Measurements from ENCODE around the gene DNAAF9.
A peak's percentile ranks its signal among the peaks of the same experiment; 100 is the strongest.

DNAAF9 gene

GRCh38 chr20:3410464-3410863 lies 3.0 kb upstream of the DNAAF9 start:
- DNase-seq (ENCODE audit: low spot score), result no peak

- no peak for DNase-seq (ENCODE audit: low spot score)
These were observed 1.9 kb upstream of the DNAAF9 start for GRCh38 chr20:3409417-3409816.

GRCh38 chr20:3407771-3408637 lies 535 bp upstream of the DNAAF9 start:
- DNase-seq (ENCODE audit: low spot score), result peak; percentile 76

- DNase-seq (ENCODE audit: low spot score), result no peak
These were observed 909 bp downstream of the DNAAF9 start for GRCh38 chr20:3406481-3407039.

- no peak for DNase-seq (ENCODE audit: low spot score)
These were observed 1.6 kb downstream of the DNAAF9 start for GRCh38 chr20:3405696-3406358.

GRCh38 chr20:3405139-3405538 lies 2.3 kb downstream of the DNAAF9 start:
- no peak for DNase-seq (ENCODE audit: low spot score)

GRCh38 chr20:3404402-3404801 lies 3.1 kb downstream of the DNAAF9 start:
- no peak for DNase-seq (ENCODE audit: low spot score)

- DNase-seq (ENCODE audit: low spot score), result no peak
These were observed 3.7 kb downstream of the DNAAF9 start for GRCh38 chr20:3403741-3404140.

- no peak for DNase-seq (ENCODE audit: low spot score)
These were observed 5.0 kb downstream of the DNAAF9 start for GRCh38 chr20:3402453-3402852.

- no peak for DNase-seq (ENCODE audit: low spot score)
These were observed 7.0 kb downstream of the DNAAF9 start for GRCh38 chr20:3400260-3401155.

- DNase-seq (ENCODE audit: low spot score), result no peak
These were observed 8.7 kb downstream of the DNAAF9 start for GRCh38 chr20:3398681-3399252.

- no peak for DNase-seq (ENCODE audit: low spot score)
These were observed 11.0 kb downstream of the DNAAF9 start for GRCh38 chr20:3396492-3396891.

- no peak for DNase-seq (ENCODE audit: low spot score)
These were observed 14.7 kb downstream of the DNAAF9 start for GRCh38 chr20:3392756-3393155.

- DNase-seq (ENCODE audit: low spot score), result no peak
These were observed 16.6 kb downstream of the DNAAF9 start for GRCh38 chr20:3390759-3391425.

GRCh38 chr20:3383878-3384495 lies 23.5 kb downstream of the DNAAF9 start:
- DNase-seq (ENCODE audit: low spot score), result no peak

- DNase-seq (ENCODE audit: low spot score), result no peak
These were observed 24.6 kb downstream of the DNAAF9 start for GRCh38 chr20:3382836-3383235.

GRCh38 chr20:3380228-3381070 lies 27.0 kb downstream of the DNAAF9 start:
- no peak for DNase-seq (ENCODE audit: low spot score)

- no peak for DNase-seq (ENCODE audit: low spot score)
These were observed 29.3 kb downstream of the DNAAF9 start for GRCh38 chr20:3378138-3378537.

GRCh38 chr20:3377644-3378043 lies 29.8 kb downstream of the DNAAF9 start:
- no peak for DNase-seq (ENCODE audit: low spot score)

- DNase-seq (ENCODE audit: low spot score), result no peak
These were observed 33.2 kb downstream of the DNAAF9 start for GRCh38 chr20:3374296-3374695.
